ENCODE data around the gene C5orf15.
A peak's percentile ranks its signal among the peaks of the same experiment; 100 is the strongest.

C5orf15 gene

GRCh38 chr5:134004626-134005416 is 36.4 kb upstream of the C5orf15 start, which contains the start of gene VDAC1:
VDAC1 (minus strand) TSS chr5:134004975; CDS start chr5:133993012, 11,963 bp downstream.
- Histone ChIP-seq H3K4me3 (ENCODE audit: low read depth, low read length) (peak within 1 kb of the TSS; percentile 92), H3K9me3 (ENCODE audit: severe bottlenecking) (no peaks in the 10 kb centered on the region), H3K36me3 (peaks cover 30% of the 10 kb centered on the region), H3K27ac (peak within 1 kb of the TSS; percentile 96), H3K27me3 (ENCODE audit: insufficient read depth, low read depth, severe bottlenecking) (no peaks in the 10 kb centered on the region)
- DNase-seq = peak; percentile 73
- no peak for TF ChIP-seq CTCF (IDR thresholded peaks at IDR 0.05; ENCODE audit: low read depth, low read length)

- no peaks in the 10 kb centered on the region for H3K27me3 ChIP-seq (ENCODE audit: insufficient read depth, low read depth, severe bottlenecking)
- H3K4me3 ChIP-seq (ENCODE audit: low read depth, low read length) = peak overlapping the region; percentile 92
Observed at GRCh38 chr5:134003817-134004625, 35.6 kb upstream of the C5orf15 start.

GRCh38 chr5:134003064-134003816 is 34.8 kb upstream of the C5orf15 start:
- DNase-seq = no peak
- peak overlapping the region; percentile 96 for H3K27ac ChIP-seq
- H3K4me3 ChIP-seq (ENCODE audit: low read depth, low read length) = peak overlapping the region; percentile 92
- H3K27me3 ChIP-seq (ENCODE audit: insufficient read depth, low read depth, severe bottlenecking) = no peaks in the 10 kb centered on the region
- H3K36me3 ChIP-seq = peaks cover 30% of the 10 kb centered on the region
- no peak for TF ChIP-seq CTCF (IDR thresholded peaks at IDR 0.05; ENCODE audit: low read depth, low read length)
- H3K9me3 ChIP-seq (ENCODE audit: severe bottlenecking) = no peaks in the 10 kb centered on the region

More at GRCh38 chr5:134003817-134004625, 35.6 kb upstream of the C5orf15 start:
- Histone ChIP-seq H3K27ac (peak overlapping the region; percentile 96), H3K36me3 (peaks cover 30% of the 10 kb centered on the region), H3K9me3 (ENCODE audit: severe bottlenecking) (no peaks in the 10 kb centered on the region)
- TF ChIP-seq CTCF (IDR thresholded peaks at IDR 0.05; ENCODE audit: low read depth, low read length) = no peak
- DNase-seq = peak; percentile 36

GRCh38 chr5:134001938-134002731 is 33.7 kb upstream of the C5orf15 start:
- Histone ChIP-seq H3K4me3 (ENCODE audit: low read depth, low read length) (no peak overlapping the region), H3K27ac (no peak overlapping the region), H3K27me3 (ENCODE audit: insufficient read depth, low read depth, severe bottlenecking) (no peaks in the 10 kb centered on the region), H3K36me3 (peaks cover 30% of the 10 kb centered on the region), H3K9me3 (ENCODE audit: severe bottlenecking) (no peaks in the 10 kb centered on the region)
- no peak for DNase-seq
- TF ChIP-seq CTCF (IDR thresholded peaks at IDR 0.05; ENCODE audit: low read depth, low read length) = no peak

Measured in WERI-Rb-1 (cell line).